ENCODE results near the gene FREM2. TPM values are rescaled to one million over a fixed set of nuclear protein-coding genes. Genes with fewer than 3 reads are reported as not detected.

Gene FREM2
- total and polyA plus RNA-seq, 2 experiments from 2014 or later = 2.4 to 29.8 TPM

GRCh38 chr13:38804536-38804935 lies 117.7 kb downstream of the FREM2 start (continued):
- TF ChIP-seq CTCF (conservative IDR thresholded peaks at IDR 0.05; ENCODE audit: low read depth in 2 of 2) (no peak), STAT1 (IDR thresholded peaks at IDR 0.05; ENCODE audit: unreplicated experiment) (no peak), ZNF331 (CRISPR knock-in tag; IDR thresholded peaks at IDR 0.05; ENCODE audit: low read depth) (no peak), NANOG (IDR thresholded peaks at IDR 0.05; ENCODE audit: borderline replicate concordance) (no peak), EZH2phosphoT487 (IDR thresholded peaks at IDR 0.05; ENCODE audit: unreplicated experiment) (no peak), CREB1 (CRISPR knock-in tag; IDR thresholded peaks at IDR 0.05; ENCODE audit: low read depth) (no peak)

DNA sequence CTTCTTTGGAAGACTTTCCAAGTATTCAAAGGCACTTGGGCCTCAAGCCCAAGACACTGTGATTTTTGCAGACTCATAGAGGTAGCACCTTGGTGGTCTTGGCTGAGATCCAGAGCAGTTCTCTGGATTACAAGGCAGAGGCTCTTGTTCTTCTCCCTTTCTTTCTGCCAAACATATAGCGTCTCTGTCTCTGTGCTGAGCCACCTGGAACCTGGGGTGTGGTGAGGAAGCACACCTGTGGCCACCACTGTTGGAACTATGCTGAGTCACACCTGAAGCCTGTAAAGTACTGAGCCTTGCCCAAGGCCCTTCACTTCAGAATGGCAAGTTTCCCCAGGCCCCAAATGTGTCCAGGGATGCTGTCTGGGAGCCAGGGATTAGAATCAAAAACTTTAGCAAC lies 127.5 kb downstream of the FREM2 start:
- Histone ChIP-seq H3K79me2 (replicated peaks; ENCODE audit: insufficient read depth) (no peaks in the 10 kb centered on the region), H3K36me3 (ENCODE audit: insufficient read depth) (peaks cover 5% of the 10 kb centered on the region), H3K4me2 (no peak overlapping the region), H3K9me2 (ENCODE audit: insufficient read depth) (no peaks in the 10 kb centered on the region), H3K4me1 (ENCODE audit: insufficient read depth) (no peaks in the 10 kb centered on the region), H3K4me3 (no peak overlapping the region), H4K20me1 (replicated peaks; ENCODE audit: insufficient read depth) (no peaks in the 10 kb centered on the region), H3F3A (replicated peaks; ENCODE audit: low read depth) (no peaks in the 10 kb centered on the region), H3K27ac (ENCODE audit: low read depth) (no peak overlapping the region), H3K27me3 (ENCODE audit: insufficient read depth) (no peaks in the 10 kb centered on the region), H2AFZ (no peak overlapping the region)
- TF ChIP-seq EZH2 (IDR thresholded peaks at IDR 0.05; ENCODE audit: low read depth, unreplicated experiment) = no peak
- Mint-ChIP-seq H3K9me3 (peaks cover 22% of the 10 kb centered on the region), H3K4me1 (peaks cover 11% of the 10 kb centered on the region), H3K27ac (peak overlapping the region; percentile 87), H3K4me3 (no peak overlapping the region), H3K27me3 (ENCODE audit: insufficient read depth, low read depth, poor library complexity) (peaks cover 2% of the 10 kb centered on the region), H3K36me3 (ENCODE audit: low read depth) (peaks cover 23% of the 10 kb centered on the region; the same call in 2 of the 3 replicates)
- ATAC-seq (no peak), DNase-seq (ENCODE audit: low spot score) (no peak)

DNA sequence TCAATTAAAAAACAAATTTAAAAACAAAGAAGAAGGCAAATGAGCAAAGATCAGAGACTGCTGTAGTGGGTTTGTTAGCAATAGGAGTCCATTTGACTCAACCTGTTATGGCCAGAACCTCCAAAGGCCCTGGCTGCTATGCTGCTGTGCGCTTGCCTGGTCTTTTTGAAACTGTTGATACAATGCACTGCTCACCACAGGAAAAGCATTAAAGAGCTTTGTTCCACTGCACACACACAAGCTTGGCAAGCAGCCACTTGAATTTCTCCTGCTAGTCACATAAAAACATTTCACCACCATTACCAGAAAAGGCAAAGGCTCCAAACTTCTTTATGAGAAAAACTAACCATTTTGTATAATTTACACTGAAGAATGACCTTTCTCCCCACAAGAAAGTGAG lies 132.2 kb downstream of the FREM2 start:
- H4K20me1 ChIP-seq (replicated peaks; ENCODE audit: insufficient read depth) = no peaks in the 10 kb centered on the region
- no peak overlapping the region for H3K27ac ChIP-seq (ENCODE audit: low read depth)
- H2AFZ ChIP-seq = no peak overlapping the region
- H3K4me1 Mint-ChIP-seq = peaks cover 12% of the 10 kb centered on the region
- H3K79me2 ChIP-seq (replicated peaks; ENCODE audit: insufficient read depth) = no peaks in the 10 kb centered on the region
- no peak overlapping the region for H3K4me2 ChIP-seq
- no peaks in the 10 kb centered on the region for H3F3A ChIP-seq (replicated peaks; ENCODE audit: low read depth)
- no peaks in the 10 kb centered on the region for H3K9me2 ChIP-seq (ENCODE audit: insufficient read depth)
- DNase-seq (ENCODE audit: low spot score) = no peak
- peaks cover 2% of the 10 kb centered on the region for H3K27me3 Mint-ChIP-seq (ENCODE audit: insufficient read depth, low read depth, poor library complexity)
- H3K36me3 ChIP-seq (ENCODE audit: insufficient read depth) = no peaks in the 10 kb centered on the region
- no peaks in the 10 kb centered on the region for H3K27me3 ChIP-seq (ENCODE audit: insufficient read depth)
- no peaks in the 10 kb centered on the region for H3K9me3 Mint-ChIP-seq
- no peak overlapping the region for H3K4me3 Mint-ChIP-seq
- no peaks in the 10 kb centered on the region; the same call in 2 of the 3 replicates for H3K36me3 Mint-ChIP-seq (ENCODE audit: low read depth)
- ATAC-seq = no peak
- no peaks in the 10 kb centered on the region for H3K4me1 ChIP-seq (ENCODE audit: insufficient read depth)
- no peak overlapping the region for H3K27ac Mint-ChIP-seq
- H3K4me3 ChIP-seq = no peak overlapping the region
- no peak for TF ChIP-seq ZNF462 (CRISPR knock-in tag; IDR thresholded peaks at IDR 0.05)
- TF ChIP-seq EZH2 (IDR thresholded peaks at IDR 0.05; ENCODE audit: low read depth, unreplicated experiment) = no peak
- no peak for TF ChIP-seq JUNB (IDR thresholded peaks at IDR 0.05; ENCODE audit: unreplicated experiment)
- TF ChIP-seq CREB1 (CRISPR knock-in tag; IDR thresholded peaks at IDR 0.05; ENCODE audit: low read depth) = no peak
- no peak for TF ChIP-seq STAT1 (IDR thresholded peaks at IDR 0.05; ENCODE audit: unreplicated experiment)
- TF ChIP-seq POLR2AphosphoS5 (IDR thresholded peaks at IDR 0.05; ENCODE audit: low read depth) = no peak
- no peak for TF ChIP-seq ZNF331 (CRISPR knock-in tag; IDR thresholded peaks at IDR 0.05; ENCODE audit: low read depth)
- TF ChIP-seq EZH2phosphoT487 (IDR thresholded peaks at IDR 0.05; ENCODE audit: unreplicated experiment) = no peak

Data from GM23338 (cell line).